Glutamatergic neuron (in vitro differentiated cells): Measurements from ENCODE around the gene SLX4IP. TPM values are rescaled to one million over a fixed set of nuclear protein-coding genes. Genes with fewer than 3 reads are reported as not detected.
A peak's percentile ranks its signal among the peaks of the same experiment; 100 is the strongest.

Experiments
- DNase-seq: peaks from one replicate; pipeline ENCODE4 v3.0.0; 2022
- H3K27ac Mint-ChIP-seq: one replicate; pipeline ENCODE4 v1.8.0; 2020; ENCODE audit warnings: mild to moderate bottlenecking, mixed read lengths, inconsistent platforms; ENCODE audit not compliant: unreplicated experiment
- H3K27me3 Mint-ChIP-seq: one replicate; pipeline ENCODE4 v1.8.0; 2020; ENCODE audit warnings: mild to moderate bottlenecking, moderate library complexity, mixed read lengths, inconsistent platforms; ENCODE audit not compliant: unreplicated experiment
- H3K36me3 Mint-ChIP-seq: one replicate; pipeline ENCODE4 v1.8.0; 2020; ENCODE audit warnings: mild to moderate bottlenecking, mixed read lengths, inconsistent platforms; ENCODE audit not compliant: unreplicated experiment
- H3K4me1 Mint-ChIP-seq: one replicate; pipeline ENCODE4 v1.8.0; 2020; ENCODE audit warnings: mild to moderate bottlenecking, low read depth, mixed read lengths, inconsistent platforms; ENCODE audit not compliant: unreplicated experiment
- H3K4me3 Mint-ChIP-seq: one replicate; pipeline ENCODE4 v1.8.0; 2020; ENCODE audit warnings: mild to moderate bottlenecking, mixed read lengths, inconsistent platforms; ENCODE audit not compliant: unreplicated experiment
- H3K9me3 Mint-ChIP-seq: one replicate; pipeline ENCODE4 v1.8.0; 2020; ENCODE audit warnings: mild to moderate bottlenecking, moderate library complexity, mixed read lengths, inconsistent platforms; ENCODE audit not compliant: unreplicated experiment
- CTCF ChIP-seq: fragments of 200-600 bp; sonication (generic); IDR thresholded peaks from one replicate; pipeline ENCODE4 v1.5.0; 2021; ENCODE audit not compliant: partially characterized antibody, unreplicated experiment
- total RNA-seq: library from RNA; stranded (reverse); fragmentation: NEBNext Ultra II Directional; extraction: Animal tissue kit (Norgen Biotek cat#: 25700); gene quantifications from one replicate; pipeline ENCODE4 v1.2.1, GENCODE V29; 2021; ENCODE audit not compliant: unreplicated experiment

SLX4IP gene
- total RNA-seq, 1 donor from 2014 or later, result 7.9 TPM

- Mint-ChIP-seq H3K9me3 (no peaks in the 10 kb centered on the region), H3K4me3 (no peak overlapping the region), H3K36me3 (no peaks in the 10 kb centered on the region), H3K27me3 (no peaks in the 10 kb centered on the region), H3K4me1 (peaks cover 15% of the 10 kb centered on the region), H3K27ac (peak overlapping the region; percentile 35)
- DNase-seq, result peak; percentile 28
- TF ChIP-seq CTCF, result no peak
These were observed 46.6 kb downstream of the SLX4IP start for GRCh38 chr20:10481676-10482075.

- Mint-ChIP-seq H3K36me3 (no peaks in the 10 kb centered on the region), H3K27me3 (no peaks in the 10 kb centered on the region), H3K9me3 (no peaks in the 10 kb centered on the region), H3K27ac (no peak overlapping the region), H3K4me1 (peaks cover 24% of the 10 kb centered on the region), H3K4me3 (no peak overlapping the region)
- no peak for DNase-seq
- no peak for TF ChIP-seq CTCF
These were observed 48.6 kb downstream of the SLX4IP start for GRCh38 chr20:10483691-10484090.

GRCh38 chr20:10487142-10488136 is 52.3 kb downstream of the SLX4IP start:
- Mint-ChIP-seq H3K4me1 (peaks cover 22% of the 10 kb centered on the region), H3K27ac (peak overlapping the region; percentile 1), H3K4me3 (no peak overlapping the region), H3K27me3 (no peaks in the 10 kb centered on the region), H3K36me3 (no peaks in the 10 kb centered on the region), H3K9me3 (no peaks in the 10 kb centered on the region)
- TF ChIP-seq CTCF, result no peak
- DNase-seq, result no peak

- H3K27ac Mint-ChIP-seq, result no peak overlapping the region
- H3K36me3 Mint-ChIP-seq, result no peaks in the 10 kb centered on the region
- H3K4me1 Mint-ChIP-seq, result peaks cover 22% of the 10 kb centered on the region
- no peak overlapping the region for H3K4me3 Mint-ChIP-seq
- H3K27me3 Mint-ChIP-seq, result no peaks in the 10 kb centered on the region
- no peak for TF ChIP-seq CTCF
- no peaks in the 10 kb centered on the region for H3K9me3 Mint-ChIP-seq
- no peak for DNase-seq
These were observed 53.4 kb downstream of the SLX4IP start for GRCh38 chr20:10488534-10488933.

- no peaks in the 10 kb centered on the region for H3K36me3 Mint-ChIP-seq
- no peak overlapping the region for H3K27ac Mint-ChIP-seq
- peaks cover 26% of the 10 kb centered on the region for H3K4me1 Mint-ChIP-seq
- H3K27me3 Mint-ChIP-seq, result no peaks in the 10 kb centered on the region
- no peaks in the 10 kb centered on the region for H3K9me3 Mint-ChIP-seq
- no peak for TF ChIP-seq CTCF
- H3K4me3 Mint-ChIP-seq, result no peak overlapping the region
- DNase-seq, result no peak
These were observed 54.7 kb downstream of the SLX4IP start for GRCh38 chr20:10489853-10490252.
